Measurements from ENCODE around the gene RASSF10. TPM values are rescaled to one million over a fixed set of nuclear protein-coding genes. Genes with fewer than 3 reads are reported as not detected.

The RASSF10 gene
- polyA plus RNA-seq, 1 donor from 2014 or later, result not detected

GRCh38 chr11:13052130-13052571 lies 43.0 kb downstream of the RASSF10 start:
- Histone ChIP-seq H4K20me1 (ENCODE audit: insufficient read depth) (no peaks in the 10 kb centered on the region), H3K27ac (ENCODE audit: low read length) (no peak overlapping the region), H3K9ac (ENCODE audit: low read length) (no peak overlapping the region), H3K36me3 (ENCODE audit: insufficient read depth, low read length) (no peaks in the 10 kb centered on the region), H3K79me2 (replicated peaks; ENCODE audit: insufficient read depth, low read length) (no peaks in the 10 kb centered on the region), H3K9me2 (ENCODE audit: insufficient read depth, low read length) (no peaks in the 10 kb centered on the region), H3K4me2 (ENCODE audit: low read length) (no peak overlapping the region), H3F3A (ENCODE audit: insufficient read depth, low read length, poor library complexity, severe bottlenecking) (no peaks in the 10 kb centered on the region), H2AFZ (ENCODE audit: low read depth, low read length) (no peak overlapping the region), H3K27me3 (ENCODE audit: insufficient read depth, low read depth, low read length) (no peaks in the 10 kb centered on the region), H3K4me3 (ENCODE audit: low read length) (no peak overlapping the region), H3K9me3 (ENCODE audit: low read length) (peaks cover 3% of the 10 kb centered on the region)
- no peak for TF ChIP-seq SMC3 (conservative IDR thresholded peaks at IDR 0.05; ENCODE audit: poor library complexity)
- no peak for TF ChIP-seq MXI1 (conservative IDR thresholded peaks at IDR 0.05; ENCODE audit: poor library complexity, severe bottlenecking)
- TF ChIP-seq REST (IDR thresholded peaks at IDR 0.05; ENCODE audit: borderline replicate concordance), result no peak
- no peak for TF ChIP-seq EP300 (conservative IDR thresholded peaks at IDR 0.05; ENCODE audit: poor library complexity, severe bottlenecking)
- TF ChIP-seq TAF1 (IDR thresholded peaks at IDR 0.05; ENCODE audit: low read depth), result no peak
- TF ChIP-seq, protein P1, sequence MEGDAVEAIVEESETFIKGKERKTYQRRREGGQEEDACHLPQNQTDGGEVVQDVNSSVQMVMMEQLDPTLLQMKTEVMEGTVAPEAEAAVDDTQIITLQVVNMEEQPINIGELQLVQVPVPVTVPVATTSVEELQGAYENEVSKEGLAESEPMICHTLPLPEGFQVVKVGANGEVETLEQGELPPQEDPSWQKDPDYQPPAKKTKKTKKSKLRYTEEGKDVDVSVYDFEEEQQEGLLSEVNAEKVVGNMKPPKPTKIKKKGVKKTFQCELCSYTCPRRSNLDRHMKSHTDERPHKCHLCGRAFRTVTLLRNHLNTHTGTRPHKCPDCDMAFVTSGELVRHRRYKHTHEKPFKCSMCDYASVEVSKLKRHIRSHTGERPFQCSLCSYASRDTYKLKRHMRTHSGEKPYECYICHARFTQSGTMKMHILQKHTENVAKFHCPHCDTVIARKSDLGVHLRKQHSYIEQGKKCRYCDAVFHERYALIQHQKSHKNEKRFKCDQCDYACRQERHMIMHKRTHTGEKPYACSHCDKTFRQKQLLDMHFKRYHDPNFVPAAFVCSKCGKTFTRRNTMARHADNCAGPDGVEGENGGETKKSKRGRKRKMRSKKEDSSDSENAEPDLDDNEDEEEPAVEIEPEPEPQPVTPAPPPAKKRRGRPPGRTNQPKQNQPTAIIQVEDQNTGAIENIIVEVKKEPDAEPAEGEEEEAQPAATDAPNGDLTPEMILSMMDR (IDR thresholded peaks at IDR 0.05; ENCODE audit: poor library complexity, severe bottlenecking), result no peak
- TF ChIP-seq RAD21 (conservative IDR thresholded peaks at IDR 0.05), result no peak
- no peak for TF ChIP-seq EZH2 (IDR thresholded peaks at IDR 0.05; ENCODE audit: borderline replicate concordance, insufficient read depth, low read length, poor library complexity, severe bottlenecking)
- TF ChIP-seq POLR2AphosphoS5 (IDR thresholded peaks at IDR 0.05), result no peak

DNA sequence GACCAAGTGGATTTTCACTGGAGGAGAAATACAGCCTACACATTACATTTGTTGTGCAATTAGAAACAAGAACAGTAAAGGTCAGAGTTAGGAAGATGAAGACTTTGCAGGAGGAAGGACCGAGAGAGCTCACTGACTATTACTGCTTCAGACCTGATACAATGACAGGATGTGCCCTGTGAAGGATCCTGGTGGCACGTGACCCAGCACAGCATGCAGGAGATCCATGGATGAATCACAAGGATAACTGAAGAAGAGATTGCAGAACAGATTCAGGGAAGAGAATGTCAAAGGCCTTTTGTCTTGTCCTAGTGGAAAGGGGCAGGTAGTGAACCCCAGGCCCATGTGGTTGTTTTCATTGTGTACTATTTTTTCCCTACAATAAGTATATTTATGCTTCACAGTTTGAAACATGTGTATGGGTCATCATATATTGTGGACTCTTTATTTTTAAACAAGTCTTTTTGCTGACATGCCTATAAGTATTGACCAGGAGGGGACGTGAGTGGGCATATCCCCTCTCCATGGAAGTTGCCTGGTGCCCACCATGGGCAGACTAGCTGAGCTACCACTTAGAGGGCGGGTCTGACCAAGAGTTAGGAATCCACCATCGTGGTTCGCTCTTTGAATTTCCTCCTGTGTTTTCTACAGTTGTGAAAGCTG lies 44.3 kb downstream of the RASSF10 start:
- Histone ChIP-seq H3F3A (ENCODE audit: insufficient read depth, low read length, poor library complexity, severe bottlenecking) (no peaks in the 10 kb centered on the region), H3K9ac (ENCODE audit: low read length) (no peak overlapping the region), H3K79me2 (replicated peaks; ENCODE audit: insufficient read depth, low read length) (no peaks in the 10 kb centered on the region), H2AFZ (ENCODE audit: low read depth, low read length) (no peak overlapping the region), H3K9me3 (ENCODE audit: low read length) (peaks cover 3% of the 10 kb centered on the region), H3K4me2 (ENCODE audit: low read length) (no peak overlapping the region), H3K27ac (ENCODE audit: low read length) (no peak overlapping the region), H3K36me3 (ENCODE audit: insufficient read depth, low read length) (no peaks in the 10 kb centered on the region), H3K4me3 (ENCODE audit: low read length) (no peak overlapping the region), H3K9me2 (ENCODE audit: insufficient read depth, low read length) (no peaks in the 10 kb centered on the region), H4K20me1 (ENCODE audit: insufficient read depth) (no peaks in the 10 kb centered on the region), H3K27me3 (ENCODE audit: insufficient read depth, low read depth, low read length) (no peaks in the 10 kb centered on the region)
- TF ChIP-seq TAF1 (IDR thresholded peaks at IDR 0.05; ENCODE audit: low read depth), result no peak
- no peak for TF ChIP-seq POLR2AphosphoS5 (IDR thresholded peaks at IDR 0.05)
- TF ChIP-seq SMC3 (conservative IDR thresholded peaks at IDR 0.05; ENCODE audit: poor library complexity), result no peak
- no peak for TF ChIP-seq MXI1 (conservative IDR thresholded peaks at IDR 0.05; ENCODE audit: poor library complexity, severe bottlenecking)
- TF ChIP-seq RAD21 (conservative IDR thresholded peaks at IDR 0.05), result no peak
- TF ChIP-seq, protein P1 (IDR thresholded peaks at IDR 0.05; ENCODE audit: poor library complexity, severe bottlenecking), result no peak
- no peak for TF ChIP-seq REST (IDR thresholded peaks at IDR 0.05; ENCODE audit: borderline replicate concordance)
- no peak for TF ChIP-seq EP300 (conservative IDR thresholded peaks at IDR 0.05; ENCODE audit: poor library complexity, severe bottlenecking)
- no peak for TF ChIP-seq EZH2 (IDR thresholded peaks at IDR 0.05; ENCODE audit: borderline replicate concordance, insufficient read depth, low read length, poor library complexity, severe bottlenecking)

All from neural cell (in vitro differentiated cells).